Kidney epithelial cell (primary cell): ENCODE measurements around the gene PLA2G1B. TPM values are rescaled to one million over a fixed set of nuclear protein-coding genes. Genes with fewer than 3 reads are reported as not detected.

Experiments used
- DNase-seq: peaks from one replicate; pipeline ENCODE4 v3.0.0-alpha.2; 2010; ENCODE audit warnings: low read depth
- H3K27me3 ChIP-seq: 2 replicates; pipeline ENCODE4 v1.6.0; 2011; ENCODE audit warnings: low read length; ENCODE audit not compliant: control insufficient read depth, insufficient read depth
- H3K36me3 ChIP-seq: 2 replicates; pipeline ENCODE4 v1.5.1; 2011; ENCODE audit warnings: low read length; ENCODE audit not compliant: control insufficient read depth, insufficient read depth
- H3K4me3 ChIP-seq: 2 replicates; pipeline ENCODE4 v1.5.1; 2011; ENCODE audit warnings: low read depth, mild to moderate bottlenecking, control low read depth, low read length
- CTCF ChIP-seq: IDR thresholded peaks from 2 replicates; pipeline ENCODE4 v1.5.1; 2011; ENCODE audit warnings: mild to moderate bottlenecking, moderate library complexity, low read length, control low read depth, inconsistent platforms; ENCODE audit not compliant: insufficient read depth, poor library complexity, severe bottlenecking
- total RNA-seq: library from RNA; depleted of rRNA; stranded (reverse); fragments of >200 nt; gene quantifications from 2 replicates; pipeline ENCODE4 v1.2.3, GENCODE V29; 2015

Gene PLA2G1B
- total RNA-seq, 1 donor from 2014 or later, result not detected

- H3K36me3 ChIP-seq, result no peaks in the 10 kb centered on the region
- no peak for DNase-seq
- H3K4me3 ChIP-seq, result no peak overlapping the region
- peaks cover 23% of the 10 kb centered on the region for H3K27me3 ChIP-seq
- no peak for TF ChIP-seq CTCF
Observed at GRCh38 chr12:120370343-120371243, 43.0 kb upstream of the PLA2G1B start.

GRCh38 chr12:120369603-120370342, 42.2 kb upstream of the PLA2G1B start:
- peaks cover 23% of the 10 kb centered on the region for H3K27me3 ChIP-seq
- DNase-seq, result no peak
- peak overlapping the region; percentile 69 for H3K4me3 ChIP-seq
- H3K36me3 ChIP-seq, result no peaks in the 10 kb centered on the region
- no peak for TF ChIP-seq CTCF

GRCh38 chr12:120368789-120369602, 41.4 kb upstream of the PLA2G1B start, which contains the start of gene MSI1:
MSI1 (minus strand) TSS chr12:120369164; CDS start chr12:120369091, 73 bp downstream.
- no peak for DNase-seq
- TF ChIP-seq CTCF, result no peak
- peak within 1 kb of the TSS; percentile 69 for H3K4me3 ChIP-seq
- H3K27me3 ChIP-seq, result peaks cover 23% of the 10 kb centered on the region
- H3K36me3 ChIP-seq, result no peaks in the 10 kb centered on the region

- Histone ChIP-seq H3K27me3 (peaks cover 23% of the 10 kb centered on the region), H3K36me3 (no peaks in the 10 kb centered on the region), H3K4me3 (peak overlapping the region; percentile 69)
- no peak for TF ChIP-seq CTCF
- DNase-seq, result no peak
Observed at GRCh38 chr12:120367924-120368788, 40.6 kb upstream of the PLA2G1B start.
